HepG2 (cell line): ENCODE measurements around the gene TMEM255B. TPM values are rescaled to one million over a fixed set of nuclear protein-coding genes. Genes with fewer than 3 reads are reported as not detected.

Experiments used
- ATAC-seq: fragments of 200-7000 bp; cut with Tn5 transposase; 3 replicates; pipeline ENCODE4 v1.9.1; 2020; ENCODE audit warnings: mild to moderate bottlenecking, moderate library complexity
- BruUV-seq: library from RNA; stranded (reverse); fragments of 400-500 nt; replicated peaks from 2 replicates; lab custom pipeline; 2021; lab: Mats Ljungman, UMichigan
- CTCF ChIA-PET: fragments of 300-600 bp; formaldehyde crosslinking; extraction: SDS; loops from one replicate; lab custom pipeline; 2021; ENCODE audit warnings: low total read pairs, inconsistent platforms, low intra/inter-chr PET ratio; lab: Yijun Ruan, JAX
- POLR2A ChIA-PET: fragments of 350-600 bp; sonication (Branson Sonifier 250); formaldehyde crosslinking; loops from one replicate; lab custom pipeline; 2020; ENCODE audit warnings: antibody characterized with exemption, inconsistent platforms; lab: Yijun Ruan, JAX
- DNase-seq: peaks from one replicate; pipeline ENCODE4 v3.0.0-alpha.2; 2015; ENCODE audit warnings: low spot score
- FAIRE-seq: peaks from 3 replicates; lab custom pipeline; 2011; peaks lifted over from hg19 to GRCh38; lab: Jason Lieb, UNC
- H2AFZ ChIP-seq: one replicate; pipeline ENCODE4 v1.6.1; 2011; ENCODE audit warnings: low read length, inconsistent platforms
- H3K27ac ChIP-seq: fragments of 300-600 bp; 3 replicates; pipeline ENCODE4 v1.8.0; 2011; ENCODE audit warnings: mixed run types, mild to moderate bottlenecking, mixed read lengths, low read length, inconsistent platforms; ENCODE audit not compliant: insufficient read depth; ENCODE audit errors: extremely low read length
- H3K27me3 ChIP-seq, 2 experiments: fragments of 200-600 bp in 1 of 2; 2 replicates in 1 of 2; 3 replicates in 1 of 2; pipeline versions ENCODE4 v1.6.0 to v1.8.0; 2011; ENCODE audit warnings: low read length in 2 of 2, mild to moderate bottlenecking in 2 of 2, moderate library complexity in 2 of 2, inconsistent platforms in 1 of 2; ENCODE audit not compliant: insufficient read depth in 2 of 2, control insufficient read depth in 1 of 2
- H3K36me3 ChIP-seq, 2 experiments: fragments of 200-600 bp in 1 of 2; replicated peaks in 1 of 2; 2 replicates in 1 of 2; 3 replicates in 1 of 2; pipeline versions ENCODE4 v1.5.1 to v1.8.0; 2011; ENCODE audit warnings: low read length in 2 of 2, inconsistent platforms in 1 of 2; ENCODE audit not compliant: insufficient read depth in 2 of 2, control insufficient read depth in 1 of 2
- H3K4me1 ChIP-seq: 2 replicates; pipeline ENCODE4 v1.5.1; 2012; ENCODE audit warnings: low read length, inconsistent platforms; ENCODE audit not compliant: insufficient read depth
- H3K4me2 ChIP-seq: 2 replicates; pipeline ENCODE4 v1.6.0; 2011; ENCODE audit warnings: low read depth, low read length, inconsistent platforms
- H3K4me3 ChIP-seq, 3 experiments: fragments of 200-600 bp in 1 of 3; sonication (generic), shearing (Covaris generic) in 1 of 3; replicated peaks in 1 of 3; 2 replicates each; pipeline ENCODE4 v1.5.1; 2011 to 2016; ENCODE audit warnings: low read length in 3 of 3, inconsistent platforms in 2 of 3, low read depth in 2 of 3, mild to moderate bottlenecking in 2 of 3, control low read depth in 1 of 3, mixed read lengths in 1 of 3; ENCODE audit not compliant: insufficient read depth in 1 of 3
- H3K79me2 ChIP-seq: one replicate; pipeline ENCODE4 v1.6.1; 2011; ENCODE audit warnings: low read length, inconsistent platforms; ENCODE audit not compliant: insufficient read depth
- H3K9ac ChIP-seq: 2 replicates; pipeline ENCODE4 v1.6.0; 2011; ENCODE audit warnings: mild to moderate bottlenecking, low read depth, low read length, inconsistent platforms; ENCODE audit not compliant: insufficient read depth
- H3K9me3 ChIP-seq: 2 replicates; pipeline ENCODE4 v1.5.1; 2012; ENCODE audit warnings: mild to moderate bottlenecking, low read length
- H4K20me1 ChIP-seq: 2 replicates; pipeline ENCODE4 v1.6.0; 2011; ENCODE audit warnings: inconsistent platforms, mild to moderate bottlenecking, low read length, moderate library complexity; ENCODE audit not compliant: insufficient read depth
- CBX1 ChIP-seq: IDR thresholded peaks from one replicate; pipeline ENCODE4 v1.6.1; 2016; ENCODE audit warnings: antibody characterized with exemption, low read depth
- HNRNPL ChIP-seq: fragments of 200-400 bp; formaldehyde crosslinking; IDR thresholded peaks from 2 replicates; pipeline ENCODE4 v1.6.1; 2017; ENCODE audit warnings: mild to moderate bottlenecking, low read depth, low read length
- ZKSCAN8 ChIP-seq: IDR thresholded peaks from 2 replicates; pipeline ENCODE4 v1.6.1; 2016; ENCODE audit warnings: borderline replicate concordance, missing genetic modification reagents, missing compliant biosample characterization
- ZNF768 ChIP-seq: sonication (generic); formaldehyde crosslinking; IDR thresholded peaks from 2 replicates; pipeline ENCODE4 v1.4.0; 2020; ENCODE audit warnings: missing genetic modification reagents
- WGBS: methylation state at CpG from one replicate; pipeline ENCODE4 v1.1.6; 2017; ENCODE audit warnings: low lambda C conversion rate; 5-methylcytosine and 5-hydroxymethylcytosine counted together
- in situ Hi-C: cut with HindIII; loops from 2 replicates; pipeline ENCODE4 v1.10.0; 2017; ENCODE audit warnings: low pct_unique_long_range_greater_than_20kb; ENCODE audit not compliant: extremely low pct_ligation_motif_present
- intact Hi-C: fragments of 100-400 bp; cut with micrococcal nuclease; formaldehyde crosslinking; loops from one replicate; pipeline ENCODE4 v1.10.0; 2022; ENCODE audit not compliant: unreplicated experiment
- polyA plus RNA-seq, 8 experiments: library from polyadenylated mRNA; depleted of rRNA in 3 of 8; stranded (reverse) in 7 of 8; unstranded in 1 of 8; fragments of >200 nt; fragmentation: Illumina TruSeq in 4 of 8; extraction: Trizol in 4 of 8; gene quantifications; 2 replicates each; pipeline versions ENCODE4 v1.2.1 to v1.2.3, GENCODE V29; 2011 to 2016; ENCODE audit warnings: low read depth in 4 of 8, missing spikeins in 1 of 8, mixed read lengths in 1 of 8; ENCODE audit not compliant: insufficient read depth in 1 of 8
- total RNA-seq, 5 experiments: library from RNA; depleted of rRNA; stranded (reverse); fragments of >200 nt; fragmentation: Illumina TruSeq; extraction: Trizol; gene quantifications; 2 replicates each; pipeline ENCODE4 v1.2.3, GENCODE V29; 2016; ENCODE audit warnings: low read depth in 1 of 5
- TF ChIP-seq, protein P1 (sequence below): sonication (generic); formaldehyde crosslinking; IDR thresholded peaks from 2 replicates; pipeline ENCODE4 v1.4.0; 2020; ENCODE audit warnings: missing genetic modification reagents
- TF ChIP-seq, protein P2 (sequence below): IDR thresholded peaks from 2 replicates; pipeline ENCODE4 v1.6.1; 2016; ENCODE audit warnings: missing genetic modification reagents, missing compliant biosample characterization
- TF ChIP-seq, protein P3 (sequence below): sonication (generic); formaldehyde crosslinking; IDR thresholded peaks from 2 replicates; pipeline ENCODE4 v1.4.0; 2020; ENCODE audit warnings: missing genetic modification reagents
- TF ChIP-seq, protein P4 (sequence below): IDR thresholded peaks from 2 replicates; pipeline ENCODE4 v1.6.1; 2016

Gene TMEM255B
- total and polyA plus RNA-seq, 2 of the 13 experiments (the other 11 are each of a cell fraction or from before 2014, with no cell fraction given): not detected

DNA sequence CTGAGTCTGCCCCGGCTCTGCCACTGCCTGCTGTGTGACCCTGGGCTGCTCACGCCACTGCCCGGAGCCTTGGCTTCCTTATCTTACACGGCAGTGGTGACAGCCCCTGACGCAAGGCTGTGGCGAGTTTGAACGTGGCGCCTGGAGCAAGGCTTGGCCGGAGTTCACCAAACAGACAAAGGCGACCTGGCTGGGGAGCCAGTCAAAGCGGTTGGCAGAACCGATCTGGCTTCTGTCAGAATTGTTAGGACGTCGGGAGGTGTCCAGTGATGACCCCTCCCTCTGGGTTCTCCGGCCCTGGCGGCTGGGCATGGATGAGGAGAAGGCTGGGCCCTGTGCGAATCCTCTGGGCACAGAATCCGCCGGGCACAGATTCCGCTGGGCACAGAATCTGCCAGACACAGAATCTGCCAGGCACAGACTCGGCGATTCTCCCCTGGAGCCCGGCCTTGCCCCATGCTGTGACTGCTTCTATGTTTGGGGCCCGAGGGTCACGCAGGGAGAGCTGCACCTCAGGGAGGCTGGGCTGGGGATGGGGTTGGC lies 11.7 kb upstream of the TMEM255B start:
- WGBS: 85% methylated on average over 15 of the region's 25 CpGs
- ChIA-PET CTCF (no interaction called here), POLR2A (no interaction called here)
- Histone ChIP-seq H3K4me3 (no peak overlapping the region), H3K4me2 (no peak overlapping the region), H3K9me3 (no peaks in the 10 kb centered on the region), H3K27me3 (no peaks in the 10 kb centered on the region; a peak in 1 of 5 replicates), H4K20me1 (no peaks in the 10 kb centered on the region), H2AFZ (no peak overlapping the region), H3K27ac (no peak overlapping the region), H3K4me1 (peaks cover 62% of the 10 kb centered on the region), H3K79me2 (no peaks in the 10 kb centered on the region), H3K9ac (no peak overlapping the region), H3K36me3 (no peaks in the 10 kb centered on the region)
- in situ Hi-C loops: no loop called here
- intact Hi-C loops: no loop called here
- FAIRE-seq (no peak), ATAC-seq (no peak), DNase-seq (no peak)
- no peak for TF ChIP-seq ZKSCAN8 (CRISPR knock-in tag)
- TF ChIP-seq, protein P1, sequence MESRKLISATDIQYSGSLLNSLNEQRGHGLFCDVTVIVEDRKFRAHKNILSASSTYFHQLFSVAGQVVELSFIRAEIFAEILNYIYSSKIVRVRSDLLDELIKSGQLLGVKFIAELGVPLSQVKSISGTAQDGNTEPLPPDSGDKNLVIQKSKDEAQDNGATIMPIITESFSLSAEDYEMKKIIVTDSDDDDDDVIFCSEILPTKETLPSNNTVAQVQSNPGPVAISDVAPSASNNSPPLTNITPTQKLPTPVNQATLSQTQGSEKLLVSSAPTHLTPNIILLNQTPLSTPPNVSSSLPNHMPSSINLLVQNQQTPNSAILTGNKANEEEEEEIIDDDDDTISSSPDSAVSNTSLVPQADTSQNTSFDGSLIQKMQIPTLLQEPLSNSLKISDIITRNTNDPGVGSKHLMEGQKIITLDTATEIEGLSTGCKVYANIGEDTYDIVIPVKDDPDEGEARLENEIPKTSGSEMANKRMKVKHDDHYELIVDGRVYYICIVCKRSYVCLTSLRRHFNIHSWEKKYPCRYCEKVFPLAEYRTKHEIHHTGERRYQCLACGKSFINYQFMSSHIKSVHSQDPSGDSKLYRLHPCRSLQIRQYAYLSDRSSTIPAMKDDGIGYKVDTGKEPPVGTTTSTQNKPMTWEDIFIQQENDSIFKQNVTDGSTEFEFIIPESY (CRISPR knock-in tag): peak; percentile 79; the same call in 1 of the 2 replicates
- TF ChIP-seq HNRNPL: 0 out of 2 replicates have a peak, but pooled peaks have one; percentile 72
- TF ChIP-seq ZNF768: peak; percentile 17; the same call in 1 of the 2 replicates
- BruUV-seq: no TSS peak

GRCh38 chr13:113748101-113748861 lies 10.7 kb upstream of the TMEM255B start:
- intact Hi-C loops (no loop called here), in situ Hi-C loops (no loop called here)
- peak; percentile 57 for DNase-seq
- Histone ChIP-seq H2AFZ (no peak overlapping the region), H3K79me2 (no peaks in the 10 kb centered on the region), H3K4me1 (peaks cover 53% of the 10 kb centered on the region), H3K4me3 (no peak overlapping the region), H3K27ac (no peak overlapping the region), H3K4me2 (peak overlapping the region; percentile 44), H4K20me1 (no peaks in the 10 kb centered on the region), H3K9ac (no peak overlapping the region), H3K36me3 (no peaks in the 10 kb centered on the region), H3K27me3 (peaks cover under 1 to 3% of the 10 kb centered on the region in 2 experiments; a peak in 2 of 5 replicates), H3K9me3 (no peaks in the 10 kb centered on the region)
- peak; percentile 76 for ATAC-seq
- ChIA-PET CTCF (no interaction called here), POLR2A (no interaction called here)
- WGBS: 19% methylated on average over 10 of the region's 25 CpGs
- no TSS peak for BruUV-seq
- FAIRE-seq: peak; percentile 21
- TF ChIP-seq, protein P2, sequence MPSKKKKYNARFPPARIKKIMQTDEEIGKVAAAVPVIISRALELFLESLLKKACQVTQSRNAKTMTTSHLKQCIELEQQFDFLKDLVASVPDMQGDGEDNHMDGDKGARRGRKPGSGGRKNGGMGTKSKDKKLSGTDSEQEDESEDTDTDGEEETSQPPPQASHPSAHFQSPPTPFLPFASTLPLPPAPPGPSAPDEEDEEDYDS (CRISPR knock-in tag): 0 out of 2 replicates have a peak, but pooled peaks have one; percentile 16
- TF ChIP-seq, protein P3, sequence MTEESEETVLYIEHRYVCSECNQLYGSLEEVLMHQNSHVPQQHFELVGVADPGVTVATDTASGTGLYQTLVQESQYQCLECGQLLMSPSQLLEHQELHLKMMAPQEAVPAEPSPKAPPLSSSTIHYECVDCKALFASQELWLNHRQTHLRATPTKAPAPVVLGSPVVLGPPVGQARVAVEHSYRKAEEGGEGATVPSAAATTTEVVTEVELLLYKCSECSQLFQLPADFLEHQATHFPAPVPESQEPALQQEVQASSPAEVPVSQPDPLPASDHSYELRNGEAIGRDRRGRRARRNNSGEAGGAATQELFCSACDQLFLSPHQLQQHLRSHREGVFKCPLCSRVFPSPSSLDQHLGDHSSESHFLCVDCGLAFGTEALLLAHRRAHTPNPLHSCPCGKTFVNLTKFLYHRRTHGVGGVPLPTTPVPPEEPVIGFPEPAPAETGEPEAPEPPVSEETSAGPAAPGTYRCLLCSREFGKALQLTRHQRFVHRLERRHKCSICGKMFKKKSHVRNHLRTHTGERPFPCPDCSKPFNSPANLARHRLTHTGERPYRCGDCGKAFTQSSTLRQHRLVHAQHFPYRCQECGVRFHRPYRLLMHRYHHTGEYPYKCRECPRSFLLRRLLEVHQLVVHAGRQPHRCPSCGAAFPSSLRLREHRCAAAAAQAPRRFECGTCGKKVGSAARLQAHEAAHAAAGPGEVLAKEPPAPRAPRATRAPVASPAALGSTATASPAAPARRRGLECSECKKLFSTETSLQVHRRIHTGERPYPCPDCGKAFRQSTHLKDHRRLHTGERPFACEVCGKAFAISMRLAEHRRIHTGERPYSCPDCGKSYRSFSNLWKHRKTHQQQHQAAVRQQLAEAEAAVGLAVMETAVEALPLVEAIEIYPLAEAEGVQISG (CRISPR knock-in tag): 0 out of 2 replicates have a peak, but pooled peaks have one; percentile 24
- TF ChIP-seq, protein P4, sequence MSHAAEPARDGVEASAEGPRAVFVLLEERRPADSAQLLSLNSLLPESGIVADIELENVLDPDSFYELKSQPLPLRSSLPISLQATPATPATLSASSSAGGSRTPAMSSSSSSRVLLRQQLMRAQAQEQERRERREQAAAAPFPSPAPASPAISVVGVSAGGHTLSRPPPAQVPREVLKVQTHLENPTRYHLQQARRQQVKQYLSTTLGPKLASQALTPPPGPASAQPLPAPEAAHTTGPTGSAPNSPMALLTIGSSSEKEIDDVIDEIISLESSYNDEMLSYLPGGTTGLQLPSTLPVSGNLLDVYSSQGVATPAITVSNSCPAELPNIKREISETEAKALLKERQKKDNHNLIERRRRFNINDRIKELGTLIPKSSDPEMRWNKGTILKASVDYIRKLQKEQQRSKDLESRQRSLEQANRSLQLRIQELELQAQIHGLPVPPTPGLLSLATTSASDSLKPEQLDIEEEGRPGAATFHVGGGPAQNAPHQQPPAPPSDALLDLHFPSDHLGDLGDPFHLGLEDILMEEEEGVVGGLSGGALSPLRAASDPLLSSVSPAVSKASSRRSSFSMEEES (CRISPR knock-in tag): peak; percentile 44; the same call in 1 of the 2 replicates
- peak; percentile 43 for TF ChIP-seq CBX1
